Activated naive CD8-positive, alpha-beta T cell treated with anti-CD3 and anti-CD28 coated beads, Interleukin-2, amount 50 U/mL, for 24 hours (primary cell): ENCODE measurements around the gene EEF1AKMT2.

ENCODE experiments used
- ATAC-seq: fragments of 150-1000 bp; cut with Tn5 transposase; one replicate; pipeline ENCODE4 v1.10.0; 2021
- DNase-seq: peaks from one replicate; pipeline ENCODE4 v3.0.0; 2021
- H3K27ac Mint-ChIP-seq: one replicate; pipeline ENCODE4 v1.8.0; 2021; ENCODE audit warnings: mild to moderate bottlenecking, mixed read lengths
- H3K27me3 Mint-ChIP-seq: one replicate; pipeline ENCODE4 v1.8.0; 2021; ENCODE audit warnings: mixed read lengths
- H3K36me3 Mint-ChIP-seq: one replicate; pipeline ENCODE4 v1.8.0; 2021; ENCODE audit warnings: low read depth, mixed read lengths
- H3K4me1 Mint-ChIP-seq: one replicate; pipeline ENCODE4 v1.8.0; 2021; ENCODE audit warnings: mixed read lengths
- H3K4me3 Mint-ChIP-seq: one replicate; pipeline ENCODE4 v1.8.0; 2021; ENCODE audit warnings: mild to moderate bottlenecking, moderate library complexity, mixed read lengths
- H3K9me3 Mint-ChIP-seq: one replicate; pipeline ENCODE4 v1.8.0; 2021; ENCODE audit warnings: mixed read lengths

EEF1AKMT2 gene

DNA sequence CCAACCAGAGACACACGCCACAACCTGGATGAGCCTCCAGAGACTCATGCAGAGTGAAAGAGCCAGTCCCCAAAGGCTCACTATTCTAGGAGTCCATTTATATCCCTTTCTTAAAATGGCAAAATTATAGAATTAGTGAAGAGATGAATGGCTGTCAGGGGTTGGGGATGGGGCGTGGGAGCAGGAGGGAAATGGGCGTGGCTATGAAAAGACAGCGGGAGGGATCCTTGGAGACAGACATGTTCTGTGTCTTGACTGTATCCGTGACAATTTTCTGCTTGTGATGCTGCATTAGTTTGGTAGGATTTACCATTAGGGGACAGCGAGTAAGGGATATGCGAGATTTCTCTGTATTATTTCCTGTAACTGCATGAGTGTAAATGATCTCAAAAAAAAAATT lies 80.5 kb downstream of the EEF1AKMT2 start:
- Mint-ChIP-seq H3K36me3 (peaks cover 7% of the 10 kb centered on the region), H3K9me3 (no peaks in the 10 kb centered on the region), H3K4me3 (no peak overlapping the region), H3K27me3 (peaks cover 3% of the 10 kb centered on the region), H3K4me1 (peaks cover 85% of the 10 kb centered on the region), H3K27ac (no peak overlapping the region)
- ATAC-seq = no peak
- no peak for DNase-seq

DNA sequence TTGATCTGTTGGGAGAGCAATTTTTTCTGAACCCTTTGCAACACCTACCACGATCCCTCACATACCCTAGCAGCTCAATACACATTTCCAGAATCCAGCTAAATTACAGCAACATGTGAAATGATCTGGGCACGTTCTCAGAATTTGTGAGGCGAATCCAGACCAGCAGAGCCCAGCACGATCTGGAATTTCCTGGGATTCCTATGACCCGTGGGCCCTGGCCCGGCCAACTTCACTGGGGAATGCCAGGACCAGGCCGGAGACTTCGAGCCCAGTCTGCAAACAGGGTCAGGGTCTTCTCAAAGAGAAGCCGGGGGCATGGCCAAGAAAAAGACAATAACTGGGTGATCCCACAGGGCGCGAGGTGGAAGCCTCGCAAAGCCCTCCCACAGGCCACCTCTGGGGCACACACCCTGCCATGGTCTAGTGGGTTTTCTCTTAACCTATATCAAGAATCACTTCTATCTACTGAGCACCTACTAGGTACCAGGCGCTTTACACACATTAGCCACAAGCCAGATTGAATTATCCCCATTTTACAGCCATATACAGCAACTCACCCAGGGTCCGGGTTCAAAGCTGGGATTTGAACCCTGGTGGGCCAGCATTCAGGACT lies 81.3 kb downstream of the EEF1AKMT2 start:
- Mint-ChIP-seq H3K27ac (peak overlapping the region; percentile 11), H3K27me3 (no peaks in the 10 kb centered on the region), H3K36me3 (peaks cover 4% of the 10 kb centered on the region), H3K4me3 (no peak overlapping the region), H3K4me1 (peaks cover 85% of the 10 kb centered on the region), H3K9me3 (no peaks in the 10 kb centered on the region)
- no peak for DNase-seq
- no peak for ATAC-seq

DNA sequence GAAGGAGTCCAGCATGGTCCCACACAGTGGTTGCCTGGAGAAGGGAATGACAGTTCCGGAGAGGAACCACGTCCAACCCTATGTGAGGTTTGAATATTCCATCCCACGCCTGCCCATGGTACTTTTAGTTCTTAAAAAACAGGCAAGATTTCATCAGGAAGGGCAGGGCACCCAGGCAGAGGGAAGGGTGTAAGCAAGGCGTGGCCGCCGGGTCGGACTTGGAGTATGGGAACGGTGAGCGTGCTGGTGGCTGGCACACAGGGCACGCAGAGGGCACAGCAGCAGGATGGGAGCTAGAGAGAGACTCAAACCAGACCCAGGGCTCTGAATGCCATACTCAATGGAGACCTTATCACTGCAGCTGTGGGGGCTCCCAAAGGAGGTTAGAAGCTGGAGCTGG lies 81.8 kb downstream of the EEF1AKMT2 start:
- Mint-ChIP-seq H3K36me3 (peaks cover 4% of the 10 kb centered on the region), H3K27ac (no peak overlapping the region), H3K27me3 (no peaks in the 10 kb centered on the region), H3K9me3 (no peaks in the 10 kb centered on the region), H3K4me1 (peaks cover 85% of the 10 kb centered on the region), H3K4me3 (no peak overlapping the region)
- DNase-seq (no peak), ATAC-seq (no peak)

- H3K4me3 Mint-ChIP-seq = no peak overlapping the region
Measured at GRCh38 chr10:124708922-124709520, 82.7 kb downstream of the EEF1AKMT2 start.

GRCh38 chr10:124708246-124708779 lies 83.4 kb downstream of the EEF1AKMT2 start:
- H3K4me1 Mint-ChIP-seq = peaks cover 88% of the 10 kb centered on the region
- H3K27me3 Mint-ChIP-seq = no peaks in the 10 kb centered on the region
- H3K9me3 Mint-ChIP-seq = no peaks in the 10 kb centered on the region
- H3K27ac Mint-ChIP-seq = no peak overlapping the region
- peaks cover 6% of the 10 kb centered on the region for H3K36me3 Mint-ChIP-seq
- DNase-seq = no peak
- H3K4me3 Mint-ChIP-seq = no peak overlapping the region
- ATAC-seq = no peak

More at GRCh38 chr10:124708922-124709520, 82.7 kb downstream of the EEF1AKMT2 start:
- H3K4me1 Mint-ChIP-seq = peaks cover 88% of the 10 kb centered on the region
- no peak overlapping the region for H3K27ac Mint-ChIP-seq
- no peaks in the 10 kb centered on the region for H3K9me3 Mint-ChIP-seq
- DNase-seq = no peak
- H3K36me3 Mint-ChIP-seq = peaks cover 4% of the 10 kb centered on the region
- H3K27me3 Mint-ChIP-seq = no peaks in the 10 kb centered on the region
- no peak for ATAC-seq
